Fibroblast of the aortic adventitia (primary cell): Measurements from ENCODE around the gene PHLPP2. TPM values are rescaled to one million over a fixed set of nuclear protein-coding genes. Genes with fewer than 3 reads are reported as not detected.
A peak's percentile ranks its signal among the peaks of the same experiment; 100 is the strongest.

Source experiments
- DNase-seq: peaks from one replicate; pipeline ENCODE4 v3.0.0-alpha.2; 2010; ENCODE audit warnings: low read depth
- H3K4me3 ChIP-seq: 2 replicates; pipeline ENCODE4 v1.5.1; 2011; ENCODE audit warnings: low read depth, mild to moderate bottlenecking, control low read depth, low read length, moderate library complexity
- CTCF ChIP-seq: IDR thresholded peaks from 2 replicates; pipeline ENCODE4 v1.5.1; 2011; ENCODE audit warnings: mild to moderate bottlenecking, low read length, control low read depth, inconsistent platforms; ENCODE audit not compliant: insufficient read depth
- total RNA-seq: library from RNA; depleted of rRNA; stranded (reverse); fragments of >200 nt; gene quantifications from 2 replicates; pipeline ENCODE4 v1.2.3, GENCODE V29; 2012; ENCODE audit warnings: low replicate concordance

The PHLPP2 gene
- total RNA-seq, 1 donor: 7.8 TPM

GRCh38 chr16:71722801-71723536 is 1.5 kb downstream of the PHLPP2 start:
- DNase-seq: peak; percentile 52
- H3K4me3 ChIP-seq: peak overlapping the region; percentile 84
- no peak for TF ChIP-seq CTCF

GRCh38 chr16:71721066-71721740 is 3.3 kb downstream of the PHLPP2 start:
- no peak overlapping the region for H3K4me3 ChIP-seq
- TF ChIP-seq CTCF: no peak
- no peak for DNase-seq

- TF ChIP-seq CTCF: no peak
- H3K4me3 ChIP-seq: no peak overlapping the region
- no peak for DNase-seq
These were observed 12.0 kb downstream of the PHLPP2 start for GRCh38 chr16:71712501-71712900.

GRCh38 chr16:71711789-71712188 is 12.7 kb downstream of the PHLPP2 start:
- H3K4me3 ChIP-seq: no peak overlapping the region
- TF ChIP-seq CTCF: no peak
- no peak for DNase-seq

GRCh38 chr16:71709229-71709781 is 15.2 kb downstream of the PHLPP2 start:
- DNase-seq: peak; percentile 66
- no peak overlapping the region for H3K4me3 ChIP-seq
- TF ChIP-seq CTCF: no peak

- no peak for DNase-seq
- TF ChIP-seq CTCF: no peak
- H3K4me3 ChIP-seq: no peak overlapping the region
These were observed 15.8 kb downstream of the PHLPP2 start for GRCh38 chr16:71708696-71709095.
